ENCODE data around the gene SELENOT. TPM values are rescaled to one million over a fixed set of nuclear protein-coding genes. Genes with fewer than 3 reads are reported as not detected.
A peak's percentile ranks its signal among the peaks of the same experiment; 100 is the strongest.
"Not testable (repeated sequence)": the region's sequence is repeated elsewhere in the genome, so short reads cannot be mapped to it uniquely, and the experiment has no call there.

The SELENOT gene
- 90.5 TPM for polyA plus RNA-seq (2013, experiment 1 of 2; ENCODE audit: insufficient read length)
- polyA plus RNA-seq (2013, experiment 2 of 2; ENCODE audit: insufficient read length), result 62.7 TPM

GRCh38 chr3:150603153-150603979 lies at the start of gene SELENOT:
TSS of gene SELENOT (plus strand) at chr3:150603321. CDS start at chr3:150603363, 42 bp downstream.
- peak; percentile 93 for DNase-seq

- no peak for DNase-seq
Measured at GRCh38 chr3:150555859-150556436, 47.2 kb upstream of the SELENOT start.

GRCh38 chr3:150556792-150557191 lies 46.3 kb upstream of the SELENOT start:
- no peak for DNase-seq

- DNase-seq, result no peak
Measured at GRCh38 chr3:150557725-150558124, 45.4 kb upstream of the SELENOT start.

- no peak for DNase-seq
Measured at GRCh38 chr3:150564243-150564642, 38.9 kb upstream of the SELENOT start.

GRCh38 chr3:150567328-150567727 lies 35.8 kb upstream of the SELENOT start:
- DNase-seq, result no peak

GRCh38 chr3:150577855-150578254 lies 25.3 kb upstream of the SELENOT start:
- DNase-seq, result peak; percentile 11

- DNase-seq, result no peak
Measured at GRCh38 chr3:150581174-150581573, 21.9 kb upstream of the SELENOT start.

GRCh38 chr3:150582620-150583019 lies 20.5 kb upstream of the SELENOT start:
- no peak for DNase-seq

GRCh38 chr3:150583028-150583427 lies 20.1 kb upstream of the SELENOT start:
- DNase-seq, result no peak

- no peak for DNase-seq
Measured at GRCh38 chr3:150588027-150588830, 14.9 kb upstream of the SELENOT start.

GRCh38 chr3:150589759-150590158 lies 13.4 kb upstream of the SELENOT start:
- no peak for DNase-seq

- DNase-seq, result no peak
Measured at GRCh38 chr3:150594150-150594549, 9.0 kb upstream of the SELENOT start.

GRCh38 chr3:150597646-150598045 lies 5.5 kb upstream of the SELENOT start:
- no peak for DNase-seq

- DNase-seq, result peak; percentile 76
Measured at GRCh38 chr3:150599611-150600297, 3.4 kb upstream of the SELENOT start.

GRCh38 chr3:150600647-150601530 lies 2.2 kb upstream of the SELENOT start:
- not testable (repeated sequence) for DNase-seq

GRCh38 chr3:150602426-150603152 lies 532 bp upstream of the SELENOT start:
- DNase-seq, result no peak

GRCh38 chr3:150603980-150604319 lies 829 bp downstream of the SELENOT start:
- no peak for DNase-seq

- DNase-seq, result no peak
Measured at GRCh38 chr3:150605998-150606641, 3.0 kb downstream of the SELENOT start.
